CD14-positive monocyte (primary cell): ENCODE measurements around the gene WDR35. TPM values are rescaled to one million over a fixed set of nuclear protein-coding genes. Genes with fewer than 3 reads are reported as not detected.

Experiments used
- DNase-seq, 3 donors: peaks; one replicate each; pipeline ENCODE4 v3.0.0-alpha.2; 2011 to 2022
- H2AFZ ChIP-seq: 2 replicates; pipeline ENCODE4 v1.6.0; 2012; ENCODE audit warnings: mild to moderate bottlenecking, low read depth, low read length, inconsistent platforms; ENCODE audit not compliant: insufficient read depth, poor library complexity, severe bottlenecking
- H3K27ac ChIP-seq, 2 donors: 1 replicate in 1 of 2; 2 replicates in 1 of 2; pipeline ENCODE4 v1.5.1; 2012 to 2013; ENCODE audit warnings: low read length in 2 of 2, control low read depth in 1 of 2, inconsistent platforms in 1 of 2, low read depth in 1 of 2, mild to moderate bottlenecking in 1 of 2
- H3K27me3 ChIP-seq, 2 donors: one replicate each; pipeline versions ENCODE4 v1.6.0 to v1.6.1; 2011 to 2013; ENCODE audit warnings: low read length in 2 of 2; ENCODE audit not compliant: control insufficient read depth in 2 of 2, insufficient read depth in 2 of 2
- H3K36me3 ChIP-seq, 2 donors: replicated peaks in 1 of 2; 1 replicate in 1 of 2; 2 replicates in 1 of 2; pipeline versions ENCODE4 v1.5.1 to v1.6.1; 2012 to 2013; ENCODE audit warnings: low read length in 2 of 2, control low read depth in 1 of 2, inconsistent platforms in 1 of 2, mild to moderate bottlenecking in 1 of 2; ENCODE audit not compliant: insufficient read depth in 2 of 2, control insufficient read depth in 1 of 2
- H3K4me1 ChIP-seq, 2 donors: 1 replicate in 1 of 2; 2 replicates in 1 of 2; pipeline versions ENCODE4 v1.5.1 to v1.6.1; 2012 to 2013; ENCODE audit warnings: low read length in 2 of 2, control low read depth in 1 of 2, inconsistent platforms in 1 of 2, mild to moderate bottlenecking in 1 of 2, moderate library complexity in 1 of 2; ENCODE audit not compliant: insufficient read depth in 2 of 2, control insufficient read depth in 1 of 2
- H3K4me2 ChIP-seq: replicated peaks from 2 replicates; pipeline ENCODE3; 2012; ENCODE audit warnings: low read length, moderate library complexity, mild to moderate bottlenecking; ENCODE audit not compliant: poor library complexity, severe bottlenecking; ENCODE audit errors: extremely low read depth
- H3K4me3 ChIP-seq, 3 experiments: fragments of 200-600 bp in 1 of 3; sonication (generic) in 1 of 3; replicated peaks in 1 of 3; 1 replicate in 2 of 3; 2 replicates in 1 of 3; pipeline ENCODE4 v1.5.1; 2011 to 2013; ENCODE audit warnings: low read length in 3 of 3, mild to moderate bottlenecking in 3 of 3, control low read depth in 2 of 3, low read depth in 2 of 3, inconsistent platforms in 1 of 3, moderate library complexity in 1 of 3
- H3K79me2 ChIP-seq: 2 replicates; pipeline ENCODE4 v1.6.0; 2012; ENCODE audit warnings: mild to moderate bottlenecking, control low read depth, inconsistent platforms, low read length, moderate library complexity; ENCODE audit not compliant: insufficient read depth
- H3K9ac ChIP-seq: 2 replicates; pipeline ENCODE4 v1.6.0; 2017; ENCODE audit warnings: low read length, mild to moderate bottlenecking; ENCODE audit not compliant: insufficient read depth, poor library complexity, severe bottlenecking
- H3K9me3 ChIP-seq, 2 donors: replicated peaks in 1 of 2; 1 replicate in 1 of 2; 2 replicates in 1 of 2; pipeline versions ENCODE4 v1.5.1 to v1.6.1; 2012 to 2013; ENCODE audit warnings: low read length in 2 of 2, control low read depth in 1 of 2; ENCODE audit not compliant: control insufficient read depth in 1 of 2, insufficient read depth in 1 of 2
- H4K20me1 ChIP-seq: 2 replicates; pipeline ENCODE4 v1.6.0; 2012; ENCODE audit warnings: mild to moderate bottlenecking, low read length, control low read depth, moderate library complexity; ENCODE audit not compliant: insufficient read depth
- H3K27ac Mint-ChIP-seq, 7 donors: one replicate each; pipeline ENCODE4 v1.8.0; 2020; ENCODE audit warnings: mild to moderate bottlenecking in 7 of 7, mixed read lengths in 7 of 7, moderate library complexity in 6 of 7, inconsistent platforms in 2 of 7
- H3K27me3 Mint-ChIP-seq, 3 donors: one replicate each; pipeline ENCODE4 v1.8.0; 2021 to 2022; ENCODE audit warnings: low read depth in 3 of 3, mild to moderate bottlenecking in 3 of 3, mixed read lengths in 3 of 3, moderate library complexity in 3 of 3, inconsistent platforms in 1 of 3
- H3K36me3 Mint-ChIP-seq, 2 donors: one replicate each; pipeline ENCODE4 v1.8.0; 2020; ENCODE audit warnings: mixed read lengths in 2 of 2, inconsistent platforms in 1 of 2, mild to moderate bottlenecking in 1 of 2
- H3K4me1 Mint-ChIP-seq: one replicate; pipeline ENCODE4 v1.8.0; 2020; ENCODE audit warnings: mild to moderate bottlenecking, mixed read lengths
- H3K4me3 Mint-ChIP-seq, 2 donors: one replicate each; pipeline ENCODE4 v1.8.0; 2020; ENCODE audit warnings: mild to moderate bottlenecking in 2 of 2, mixed read lengths in 2 of 2, moderate library complexity in 1 of 2
- H3K9me3 Mint-ChIP-seq, 7 donors: one replicate each; pipeline ENCODE4 v1.8.0; 2020 to 2022; ENCODE audit warnings: mixed read lengths in 7 of 7, mild to moderate bottlenecking in 6 of 7, moderate library complexity in 6 of 7, inconsistent platforms in 2 of 7
- CTCF ChIP-seq: fragments of 200-600 bp; IDR thresholded peaks from one replicate; pipeline ENCODE4 v1.8.0; 2022; ENCODE audit warnings: antibody characterized with exemption, mild to moderate bottlenecking
- WGBS: methylation state at CpG from one replicate; pipeline ENCODE4 v1.1.5; 2013; ENCODE audit warnings: missing lambda C conversion rate; ENCODE audit not compliant: insufficient coverage; 5-methylcytosine and 5-hydroxymethylcytosine counted together
- intact Hi-C, 2 donors: fragments of 100-400 bp; cut with micrococcal nuclease; formaldehyde crosslinking; loops; one replicate each; pipeline versions ENCODE4 v1.15.0 to v1.15.1; 2023
- polyA plus RNA-seq, 3 donors: library from polyadenylated mRNA; depleted of rRNA in 1 of 3; unstranded in 2 of 3; stranded (reverse) in 1 of 3; fragments of 300-500 nt in 2 of 3; fragments of >200 nt in 1 of 3; fragmentation: Illumina TruSeq in 2 of 3; gene quantifications; 1 replicate in 2 of 3; 2 replicates in 1 of 3; pipeline ENCODE4 v1.2.3, GENCODE V29; 2012 to 2021

The WDR35 gene
- polyA plus RNA-seq, 3 donors = 0.28 to 1.0 (median 0.67) TPM

GRCh38 chr2:20012032-20012281 lies 22.1 kb upstream of the WDR35 start:
- 33% methylated on average over 3 of the region's 4 CpGs for WGBS
- Mint-ChIP-seq H3K36me3 (peaks cover 0 to 3% of the 10 kb centered on the region in 2 donors), H3K4me3 (peak overlapping the region; percentile 41 to 79), H3K4me1 (peaks cover 12% of the 10 kb centered on the region), H3K27me3 (peaks cover 54 to 65% (median 63%) of the 10 kb centered on the region in 3 donors), H3K27ac (no peak overlapping the region), H3K9me3 (peaks cover 0 to 10% (median 5%) of the 10 kb centered on the region in 7 donors)
- Histone ChIP-seq H2AFZ (peak overlapping the region; percentile 76), H3K4me3 (peak overlapping the region in 1 of 3 experiments; percentile 68), H3K79me2 (no peaks in the 10 kb centered on the region), H3K9ac (no peak overlapping the region), H3K4me2 (peak overlapping the region; percentile 64), H3K27me3 (peaks cover 51 to 55% of the 10 kb centered on the region in 2 donors), H3K36me3 (no peaks in the 10 kb centered on the region), H3K27ac (no peak overlapping the region), H3K4me1 (peaks cover 7 to 13% of the 10 kb centered on the region in 2 donors), H3K9me3 (peaks cover 0 to 12% of the 10 kb centered on the region in 2 donors), H4K20me1 (no peaks in the 10 kb centered on the region)
- DNase-seq = no peak
- no peak for TF ChIP-seq CTCF
- intact Hi-C loops = no loop called here

GRCh38 chr2:20011276-20012031 lies 21.5 kb upstream of the WDR35 start:
- no peak overlapping the region for H3K4me2 ChIP-seq
- H3K27ac ChIP-seq = no peak overlapping the region
- H3K9me3 ChIP-seq = peaks cover 0 to 12% of the 10 kb centered on the region in 2 donors
- H3K36me3 ChIP-seq = no peaks in the 10 kb centered on the region
- Mint-ChIP-seq H3K9me3 (peaks cover 0 to 10% (median 5%) of the 10 kb centered on the region in 7 donors), H3K27ac (no peak overlapping the region), H3K4me1 (peaks cover 12% of the 10 kb centered on the region), H3K27me3 (peaks cover 54 to 68% (median 63%) of the 10 kb centered on the region in 3 donors), H3K4me3 (peak overlapping the region; percentile 41 to 79), H3K36me3 (peaks cover 0 to 3% of the 10 kb centered on the region in 2 donors)
- no peak for TF ChIP-seq CTCF
- H3K79me2 ChIP-seq = no peaks in the 10 kb centered on the region
- no peaks in the 10 kb centered on the region for H4K20me1 ChIP-seq
- 93% methylated on average over 6 of the region's 14 CpGs for WGBS
- H3K27me3 ChIP-seq = peaks cover 51 to 55% of the 10 kb centered on the region in 2 donors
- no peak overlapping the region for H3K4me3 ChIP-seq
- intact Hi-C loops = no loop called here
- H3K4me1 ChIP-seq = peaks cover 7 to 13% of the 10 kb centered on the region in 2 donors
- H3K9ac ChIP-seq = no peak overlapping the region
- H2AFZ ChIP-seq = peak overlapping the region; percentile 76
- DNase-seq = no peak
